NCI-H187 (cell line): ENCODE results near the gene LTBP1.

Source experiments
- DNase-seq, 2 experiments: peaks; one replicate each; lab custom pipeline; 2025; lab: John Stamatoyannopoulos, UW

Gene LTBP1

GRCh38 chr2:33074197-33074596 lies 127.4 kb downstream of the LTBP1 start:
- DNase-seq, result no peak

- DNase-seq, result no peak
These were observed 130.6 kb downstream of the LTBP1 start for GRCh38 chr2:33077311-33077710.

- DNase-seq, result no peak
These were observed 131.1 kb downstream of the LTBP1 start for GRCh38 chr2:33077844-33078243.

GRCh38 chr2:33081691-33082090 lies 134.9 kb downstream of the LTBP1 start:
- DNase-seq, result no peak

GRCh38 chr2:33083699-33084387 lies 137.1 kb downstream of the LTBP1 start:
- no peak for DNase-seq

GRCh38 chr2:33084433-33084832 lies 137.7 kb downstream of the LTBP1 start:
- DNase-seq, result no peak

GRCh38 chr2:33085646-33086045 lies 138.9 kb downstream of the LTBP1 start:
- no peak for DNase-seq

GRCh38 chr2:33086400-33087015 lies 139.8 kb downstream of the LTBP1 start:
- DNase-seq, result no peak

GRCh38 chr2:33090553-33091134 lies 143.9 kb downstream of the LTBP1 start:
- DNase-seq, result peak; percentile 34 to 80

GRCh38 chr2:33091541-33092123 lies 144.9 kb downstream of the LTBP1 start:
- DNase-seq, result no peak

- no peak for DNase-seq
These were observed 146.7 kb downstream of the LTBP1 start for GRCh38 chr2:33093283-33093993.

GRCh38 chr2:33094303-33094702 lies 147.6 kb downstream of the LTBP1 start:
- DNase-seq, result no peak

GRCh38 chr2:33099989-33100388 lies 153.2 kb downstream of the LTBP1 start:
- no peak for DNase-seq

- no peak for DNase-seq
These were observed 154.2 kb downstream of the LTBP1 start for GRCh38 chr2:33100921-33101320.

- no peak for DNase-seq
These were observed 157.4 kb downstream of the LTBP1 start for GRCh38 chr2:33104052-33104623.

GRCh38 chr2:33104726-33105125 lies 158.0 kb downstream of the LTBP1 start:
- no peak for DNase-seq

- no peak for DNase-seq
These were observed 159.4 kb downstream of the LTBP1 start for GRCh38 chr2:33106115-33106514.

GRCh38 chr2:33107690-33108482 lies 161.1 kb downstream of the LTBP1 start:
- DNase-seq, result no peak

- DNase-seq, result no peak
These were observed 162.0 kb downstream of the LTBP1 start for GRCh38 chr2:33108483-33109443.

GRCh38 chr2:33110461-33110860 lies 163.7 kb downstream of the LTBP1 start:
- no peak for DNase-seq
